Neutrophil (primary cell): ENCODE measurements around the gene CRELD1.

ENCODE experiments used
- H3K27ac ChIP-seq: fragments of 200-600 bp; sonication (generic); 2 replicates; pipeline ENCODE4 v1.5.1; 2016; ENCODE audit warnings: mild to moderate bottlenecking, moderate library complexity
- H3K27me3 ChIP-seq: fragments of 200-600 bp; sonication (generic); 2 replicates; pipeline ENCODE4 v1.6.0; 2016; ENCODE audit warnings: mild to moderate bottlenecking
- H3K36me3 ChIP-seq: fragments of 200-600 bp; sonication (generic); 2 replicates; pipeline ENCODE4 v1.5.1; 2017
- H3K4me1 ChIP-seq, 2 experiments: fragments of 200-600 bp in 1 of 2; sonication (generic) in 1 of 2; 1 replicate in 1 of 2; 2 replicates in 1 of 2; pipeline versions ENCODE4 v1.5.1 to v1.6.1; 2013 to 2016; ENCODE audit warnings: low read depth in 1 of 2, low read length in 1 of 2, mild to moderate bottlenecking in 1 of 2, moderate library complexity in 1 of 2; ENCODE audit not compliant: control insufficient read depth in 1 of 2, insufficient read depth in 1 of 2
- H3K4me3 ChIP-seq, 2 experiments: fragments of 200-600 bp in 1 of 2; sonication (generic) in 1 of 2; 1 replicate in 1 of 2; 2 replicates in 1 of 2; pipeline ENCODE4 v1.5.1; 2013 to 2016; ENCODE audit warnings: low read depth in 1 of 2, low read length in 1 of 2, mild to moderate bottlenecking in 1 of 2, moderate library complexity in 1 of 2
- H3K9me3 ChIP-seq: fragments of 200-600 bp; sonication (generic); 2 replicates; pipeline ENCODE4 v1.5.1; 2016
- TF ChIP-seq, protein P1 (sequence below): fragments of 200-600 bp; sonication (generic); IDR thresholded peaks from 2 replicates; pipeline ENCODE4 v1.5.1; 2016; ENCODE audit warnings: antibody characterized with exemption

CRELD1 gene

DNA sequence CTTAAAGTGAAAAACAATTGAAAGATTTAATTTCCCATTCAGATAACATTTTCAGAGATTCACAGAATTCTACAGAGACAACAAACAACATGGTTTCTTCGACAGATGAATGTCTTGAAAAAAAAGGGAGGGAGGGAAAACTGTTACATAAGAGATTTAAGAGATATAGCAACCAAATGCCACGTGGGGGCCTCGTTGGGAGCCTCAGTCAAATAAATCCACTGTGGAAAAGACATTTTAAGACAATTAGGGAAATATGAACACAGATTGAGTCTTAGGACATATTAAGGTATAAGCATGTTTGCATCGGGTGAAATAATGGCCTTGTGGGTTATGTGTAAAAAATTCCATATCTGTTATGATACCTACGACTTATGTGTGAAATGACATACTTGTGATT lies 23.6 kb downstream of the CRELD1 start:
- no peak overlapping the region for H3K4me3 ChIP-seq
- TF ChIP-seq, protein P1, sequence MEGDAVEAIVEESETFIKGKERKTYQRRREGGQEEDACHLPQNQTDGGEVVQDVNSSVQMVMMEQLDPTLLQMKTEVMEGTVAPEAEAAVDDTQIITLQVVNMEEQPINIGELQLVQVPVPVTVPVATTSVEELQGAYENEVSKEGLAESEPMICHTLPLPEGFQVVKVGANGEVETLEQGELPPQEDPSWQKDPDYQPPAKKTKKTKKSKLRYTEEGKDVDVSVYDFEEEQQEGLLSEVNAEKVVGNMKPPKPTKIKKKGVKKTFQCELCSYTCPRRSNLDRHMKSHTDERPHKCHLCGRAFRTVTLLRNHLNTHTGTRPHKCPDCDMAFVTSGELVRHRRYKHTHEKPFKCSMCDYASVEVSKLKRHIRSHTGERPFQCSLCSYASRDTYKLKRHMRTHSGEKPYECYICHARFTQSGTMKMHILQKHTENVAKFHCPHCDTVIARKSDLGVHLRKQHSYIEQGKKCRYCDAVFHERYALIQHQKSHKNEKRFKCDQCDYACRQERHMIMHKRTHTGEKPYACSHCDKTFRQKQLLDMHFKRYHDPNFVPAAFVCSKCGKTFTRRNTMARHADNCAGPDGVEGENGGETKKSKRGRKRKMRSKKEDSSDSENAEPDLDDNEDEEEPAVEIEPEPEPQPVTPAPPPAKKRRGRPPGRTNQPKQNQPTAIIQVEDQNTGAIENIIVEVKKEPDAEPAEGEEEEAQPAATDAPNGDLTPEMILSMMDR, result no peak
- H3K4me1 ChIP-seq, result peaks cover 2 to 3% of the 10 kb centered on the region in 2 experiments
- no peaks in the 10 kb centered on the region for H3K9me3 ChIP-seq
- H3K27ac ChIP-seq, result no peak overlapping the region
- H3K36me3 ChIP-seq, result peaks cover 12% of the 10 kb centered on the region
- H3K27me3 ChIP-seq, result peaks cover 10% of the 10 kb centered on the region

DNA sequence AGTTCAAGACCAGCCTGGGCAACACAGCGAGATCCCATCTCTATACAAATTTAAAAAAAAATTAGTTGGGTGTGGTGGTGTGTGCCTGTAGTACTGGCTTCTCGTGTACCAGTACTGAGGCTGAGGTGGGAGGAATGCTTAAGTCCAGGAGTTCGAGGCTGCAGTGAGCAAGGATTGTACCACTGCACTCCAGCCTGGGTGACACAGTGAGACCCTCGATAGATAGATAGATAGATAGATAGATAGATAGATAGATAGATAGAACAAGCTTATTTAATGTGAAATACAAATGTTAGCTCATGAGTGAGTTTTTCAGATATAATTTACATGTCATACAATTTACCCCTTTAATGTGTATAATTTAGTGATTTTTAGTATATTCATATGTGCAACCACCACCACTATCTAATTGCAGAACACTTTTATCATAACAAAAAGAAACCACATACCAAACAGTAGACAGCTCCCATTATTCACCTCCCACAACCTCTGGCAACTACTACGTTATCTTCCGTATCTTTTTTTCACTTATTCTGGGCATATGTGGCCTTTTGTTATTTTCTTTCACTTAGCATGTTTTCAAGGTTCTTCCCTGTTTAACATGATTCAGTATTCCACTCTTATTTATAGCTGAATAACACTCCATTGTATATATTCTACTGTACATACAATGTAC lies 31.7 kb downstream of the CRELD1 start:
- H3K27ac ChIP-seq, result no peak overlapping the region
- H3K36me3 ChIP-seq, result peaks cover 89% of the 10 kb centered on the region
- TF ChIP-seq, protein P1, result no peak
- H3K27me3 ChIP-seq, result no peaks in the 10 kb centered on the region
- no peaks in the 10 kb centered on the region for H3K9me3 ChIP-seq
- H3K4me1 ChIP-seq, result no peaks in the 10 kb centered on the region
- no peak overlapping the region for H3K4me3 ChIP-seq

DNA sequence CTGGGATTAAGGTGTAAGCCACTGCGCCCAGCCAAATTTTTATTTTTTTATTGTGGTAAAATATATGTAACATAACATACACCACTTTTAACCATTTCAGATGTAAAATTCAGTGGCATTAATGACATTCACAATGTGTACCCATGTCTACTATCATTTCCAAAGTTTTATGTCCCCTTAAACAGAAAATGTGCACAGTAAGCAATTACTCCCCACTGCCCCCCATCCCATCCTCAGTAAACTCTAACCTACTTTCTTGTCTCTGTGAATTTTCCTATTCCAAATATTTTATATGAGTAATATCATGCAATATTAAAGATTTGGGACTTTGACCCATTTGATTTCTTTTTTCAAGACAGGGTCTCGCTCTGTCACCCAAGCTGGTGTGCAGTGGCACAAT lies 33.2 kb downstream of the CRELD1 start:
- no peak overlapping the region for H3K4me3 ChIP-seq
- TF ChIP-seq, protein P1, result no peak
- H3K4me1 ChIP-seq, result no peaks in the 10 kb centered on the region
- H3K27ac ChIP-seq, result no peak overlapping the region
- H3K36me3 ChIP-seq, result peaks cover 96% of the 10 kb centered on the region
- H3K27me3 ChIP-seq, result no peaks in the 10 kb centered on the region
- H3K9me3 ChIP-seq, result no peaks in the 10 kb centered on the region

DNA sequence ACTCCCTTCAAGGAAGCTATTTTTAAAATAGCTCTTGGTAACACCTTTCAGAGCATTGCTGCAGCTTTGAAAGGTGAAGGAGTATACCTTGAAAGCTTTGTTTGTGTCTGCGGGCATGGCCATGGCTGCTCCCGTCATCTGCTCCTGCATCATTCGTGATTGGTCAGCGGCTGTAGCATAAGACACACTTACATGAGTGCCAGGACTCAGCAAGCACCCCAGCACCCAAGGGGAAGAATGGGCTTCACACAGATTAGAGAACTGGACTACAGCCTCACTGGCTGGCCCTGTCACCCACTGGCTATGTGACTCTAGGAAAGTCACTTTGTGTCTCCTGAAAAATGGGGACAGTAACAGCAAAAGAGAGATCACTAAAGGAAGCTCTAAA lies 36.0 kb downstream of the CRELD1 start:
- no peak overlapping the region for H3K27ac ChIP-seq
- TF ChIP-seq, protein P1, result no peak

DNA sequence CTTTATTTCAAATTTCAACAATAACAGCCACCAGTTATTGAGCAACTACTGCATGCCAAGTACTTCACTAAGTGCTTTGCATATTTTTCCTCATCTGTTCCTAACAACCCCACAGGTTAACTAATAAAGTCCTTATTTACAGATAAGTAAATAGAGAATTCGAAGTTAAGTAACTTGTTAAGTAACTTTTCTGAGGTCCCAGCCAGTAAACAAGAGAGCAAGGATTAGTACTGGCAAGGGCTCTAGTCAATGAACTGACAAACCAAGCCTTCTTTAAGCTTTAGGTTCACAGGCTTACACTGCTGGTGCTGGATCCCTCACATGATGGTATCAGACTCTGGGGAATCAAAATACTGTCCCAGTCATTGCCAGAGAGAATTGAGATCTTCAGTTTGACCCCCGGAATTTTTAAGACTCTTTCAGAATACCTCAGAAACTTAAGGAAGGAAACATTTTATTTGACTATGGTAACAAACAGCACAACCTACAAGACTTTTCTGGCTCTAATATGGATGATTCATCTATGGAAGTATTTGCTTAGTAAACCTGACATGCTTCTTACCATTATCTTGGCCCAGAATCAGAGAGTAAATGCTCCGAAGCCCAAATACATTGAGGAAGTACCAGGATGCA lies 36.5 kb downstream of the CRELD1 start:
- no peaks in the 10 kb centered on the region for H3K9me3 ChIP-seq
- TF ChIP-seq, protein P1, result no peak
- no peaks in the 10 kb centered on the region for H3K27me3 ChIP-seq
- peaks cover 97% of the 10 kb centered on the region for H3K36me3 ChIP-seq
- no peak overlapping the region for H3K4me3 ChIP-seq
- no peaks in the 10 kb centered on the region for H3K4me1 ChIP-seq
- H3K27ac ChIP-seq, result no peak overlapping the region

More for the DNA sequence above, 36.0 kb downstream of the CRELD1 start:
- Histone ChIP-seq H3K4me1 (no peaks in the 10 kb centered on the region), H3K27me3 (no peaks in the 10 kb centered on the region), H3K36me3 (peaks cover 98% of the 10 kb centered on the region), H3K9me3 (no peaks in the 10 kb centered on the region), H3K4me3 (no peak overlapping the region)
